ENCODE data around the gene CEP85. TPM values are rescaled to one million over a fixed set of nuclear protein-coding genes. Genes with fewer than 3 reads are reported as not detected.

Gene CEP85
- total RNA-seq, 1 experiment from 2014 or later = 51.8 TPM

GRCh38 chr1:26277719-26278118 lies 43.7 kb downstream of the CEP85 start:
- H3K4me3 ChIP-seq (ENCODE audit: low read depth in 2 of 2, low read length in 2 of 2) = no peak overlapping the region
- ATAC-seq (no peak), DNase-seq (ENCODE audit: low read depth, low spot score) (no peak)
- TF ChIP-seq SIN3A (IDR thresholded peaks at IDR 0.05; ENCODE audit: borderline replicate concordance, insufficient read depth, low read depth, low read length) (no peak), TCF7L2 (IDR thresholded peaks at IDR 0.05; ENCODE audit: low read depth, low read length) (no peak), POLR2AphosphoS5 (IDR thresholded peaks at IDR 0.05; ENCODE audit: low read depth, low read length) (no peak), REST (IDR thresholded peaks at IDR 0.05; ENCODE audit: insufficient read depth in 1 of 2, low read depth in 2 of 2, low read length in 1 of 2) (no peak), CTCF (IDR thresholded peaks at IDR 0.05) (no peak)
- no peaks in the 10 kb centered on the region for H3K27me3 ChIP-seq (ENCODE audit: control insufficient read depth, insufficient read depth, low read length)
- H3K36me3 ChIP-seq (ENCODE audit: control insufficient read depth, insufficient read depth, low read length) = peaks cover 10% of the 10 kb centered on the region
- ChIA-PET CTCF (no interaction called here), POLR2A (no interaction called here)
- H3K9me3 ChIP-seq (ENCODE audit: control insufficient read depth, insufficient read depth, low read depth, low read length) = no peaks in the 10 kb centered on the region
- intact Hi-C loops (cut with micrococcal nuclease; ENCODE audit: unreplicated experiment) (no loop called here), in situ Hi-C loops (cut with HindIII; ENCODE audit: low pct_unique_long_range_greater_than_20kb, low sequenced_read_pairs) (no loop called here)
- peak overlapping the region; percentile 49 for H3K27ac ChIP-seq (ENCODE audit: low read length)
- no TSS peak for BruUV-seq (replicated peaks)
- H3K4me1 ChIP-seq (ENCODE audit: control insufficient read depth, insufficient read depth, low read length) = peaks cover 51% of the 10 kb centered on the region

GRCh38 chr1:26278303-26278702 lies 44.3 kb downstream of the CEP85 start:
- ChIA-PET CTCF (no interaction called here), POLR2A (no interaction called here)
- H3K27ac ChIP-seq (ENCODE audit: low read length) = peak overlapping the region; percentile 96
- H3K4me3 ChIP-seq (ENCODE audit: low read depth in 2 of 2, low read length in 2 of 2) = no peak overlapping the region
- peaks cover 51% of the 10 kb centered on the region for H3K4me1 ChIP-seq (ENCODE audit: control insufficient read depth, insufficient read depth, low read length)
- H3K27me3 ChIP-seq (ENCODE audit: control insufficient read depth, insufficient read depth, low read length) = no peaks in the 10 kb centered on the region
- in situ Hi-C loops (cut with HindIII; ENCODE audit: low pct_unique_long_range_greater_than_20kb, low sequenced_read_pairs) = no loop called here
- peaks cover 10% of the 10 kb centered on the region for H3K36me3 ChIP-seq (ENCODE audit: control insufficient read depth, insufficient read depth, low read length)
- no peak for DNase-seq (ENCODE audit: low read depth, low spot score)
- ATAC-seq = 0 out of 2 replicates have a peak, but pooled peaks have one; percentile 10
- no TSS peak for BruUV-seq (replicated peaks)
- TF ChIP-seq TCF7L2 (IDR thresholded peaks at IDR 0.05; ENCODE audit: low read depth, low read length) (no peak), SIN3A (IDR thresholded peaks at IDR 0.05; ENCODE audit: borderline replicate concordance, insufficient read depth, low read depth, low read length) (no peak), POLR2AphosphoS5 (IDR thresholded peaks at IDR 0.05; ENCODE audit: low read depth, low read length) (no peak), REST (IDR thresholded peaks at IDR 0.05; ENCODE audit: insufficient read depth in 1 of 2, low read depth in 2 of 2, low read length in 1 of 2) (no peak), CTCF (IDR thresholded peaks at IDR 0.05) (no peak)
- intact Hi-C loops (cut with micrococcal nuclease; ENCODE audit: unreplicated experiment) = no loop called here
- H3K9me3 ChIP-seq (ENCODE audit: control insufficient read depth, insufficient read depth, low read depth, low read length) = no peaks in the 10 kb centered on the region

Data from Panc1 (cell line).